Pons (tissue), 1 donor: Measurements from ENCODE around the gene NTNG1.

Experiments
- DNase-seq: peaks from one replicate; pipeline ENCODE4 v3.0.0-alpha.2; 2016; ENCODE audit warnings: low spot score

The NTNG1 gene

DNA sequence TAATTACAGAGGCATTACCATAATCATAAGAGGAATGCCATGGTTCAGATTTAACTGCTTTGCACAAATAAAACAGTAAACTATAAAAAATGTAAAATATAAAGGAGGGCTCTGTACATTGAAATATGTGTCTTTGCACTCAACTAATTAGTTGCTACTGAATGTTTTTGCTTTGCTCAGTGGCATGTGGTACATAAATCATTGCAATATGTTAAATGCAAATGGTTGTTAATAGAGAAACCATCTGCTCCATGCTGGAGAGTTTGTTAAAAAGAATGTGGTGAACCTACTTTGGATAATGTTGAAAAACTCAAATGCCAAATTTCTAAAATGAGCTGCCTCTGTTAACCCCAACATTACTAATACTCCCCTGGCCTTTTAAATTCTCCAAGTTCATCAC, 201.5 kb downstream of the NTNG1 start:
- DNase-seq: no peak

GRCh38 chr1:107342768-107343167, 201.9 kb downstream of the NTNG1 start:
- no peak for DNase-seq

DNA sequence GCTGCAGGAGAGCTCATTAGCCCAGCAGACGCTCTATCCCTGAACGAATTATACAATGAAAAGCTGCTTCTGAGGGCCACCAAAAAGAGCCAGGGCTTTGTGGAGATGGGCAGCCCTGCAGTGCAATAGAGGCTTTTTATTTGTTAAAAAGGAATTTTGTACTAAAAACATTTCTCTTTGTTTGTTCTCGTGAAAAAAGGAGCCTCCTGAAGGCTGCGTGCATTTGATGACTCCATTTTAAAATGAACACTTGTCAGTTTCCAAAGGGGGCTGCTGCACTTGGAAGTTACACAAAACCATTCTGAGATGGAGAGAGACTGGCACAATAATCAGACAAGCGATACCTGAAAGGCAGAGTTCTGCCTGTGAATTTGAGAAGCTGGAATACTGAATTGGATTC, 202.8 kb downstream of the NTNG1 start:
- DNase-seq: no peak

- no peak for DNase-seq
Measured at GRCh38 chr1:107344268-107344760, 203.5 kb downstream of the NTNG1 start.

DNA sequence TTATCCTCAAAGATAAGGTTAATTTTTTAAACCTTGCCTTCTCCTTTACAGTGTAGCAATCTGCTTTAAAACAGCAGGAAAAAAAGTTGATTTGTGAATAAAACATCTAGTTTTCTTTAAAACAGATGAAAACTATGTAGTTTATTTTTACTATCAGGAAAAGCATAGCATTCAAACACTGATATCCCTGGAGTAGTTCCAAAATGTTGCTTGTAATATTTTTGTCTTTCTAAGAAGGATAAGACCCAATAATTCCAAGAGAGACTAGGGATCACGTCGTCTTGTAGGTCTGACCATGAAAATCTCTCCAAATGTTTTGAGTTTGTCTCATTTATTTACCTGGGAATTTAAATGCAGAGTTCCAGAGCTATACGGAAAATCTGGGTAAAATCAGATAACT, 204.0 kb downstream of the NTNG1 start:
- DNase-seq: no peak

DNA sequence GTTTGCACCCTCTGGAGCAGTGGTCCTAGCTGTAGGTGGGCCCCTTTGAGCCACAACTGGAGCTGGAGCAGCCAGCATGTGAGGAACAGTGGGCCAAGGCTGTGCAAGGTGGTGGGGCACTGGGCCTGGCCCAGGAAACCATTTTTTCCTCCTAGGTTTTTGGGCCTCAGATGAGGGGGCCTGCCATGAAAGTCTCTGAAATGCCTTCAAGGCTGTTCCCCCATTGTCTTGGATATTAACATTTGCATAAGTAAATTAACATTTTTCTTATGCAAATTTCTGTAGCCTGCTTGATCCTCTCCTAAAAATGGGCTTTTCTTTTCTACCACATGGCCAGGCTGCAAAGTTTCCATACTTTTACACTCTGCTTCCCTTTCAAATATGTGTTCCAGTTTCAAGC, 212.0 kb downstream of the NTNG1 start:
- no peak for DNase-seq

DNA sequence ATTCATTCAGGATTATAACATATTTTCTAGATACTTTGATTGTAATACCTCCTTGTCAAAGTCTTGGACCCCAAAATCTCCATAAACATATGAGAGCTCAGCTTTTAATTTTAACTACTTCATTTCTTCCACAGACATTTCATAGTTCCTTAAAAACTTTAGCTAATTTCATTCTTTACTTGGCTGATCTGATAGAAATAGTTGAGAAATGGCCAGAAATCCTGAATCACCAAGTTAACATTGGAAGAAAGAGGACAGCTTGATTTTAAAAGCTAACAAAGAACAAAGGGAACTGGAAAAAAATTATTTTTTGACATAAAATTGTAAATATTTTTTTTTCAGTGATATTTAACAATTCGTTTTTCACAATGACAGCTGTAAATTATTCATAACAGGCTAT, 216.5 kb downstream of the NTNG1 start:
- DNase-seq: no peak

- DNase-seq: no peak
Measured at GRCh38 chr1:107358619-107359327, 217.9 kb downstream of the NTNG1 start.

DNA sequence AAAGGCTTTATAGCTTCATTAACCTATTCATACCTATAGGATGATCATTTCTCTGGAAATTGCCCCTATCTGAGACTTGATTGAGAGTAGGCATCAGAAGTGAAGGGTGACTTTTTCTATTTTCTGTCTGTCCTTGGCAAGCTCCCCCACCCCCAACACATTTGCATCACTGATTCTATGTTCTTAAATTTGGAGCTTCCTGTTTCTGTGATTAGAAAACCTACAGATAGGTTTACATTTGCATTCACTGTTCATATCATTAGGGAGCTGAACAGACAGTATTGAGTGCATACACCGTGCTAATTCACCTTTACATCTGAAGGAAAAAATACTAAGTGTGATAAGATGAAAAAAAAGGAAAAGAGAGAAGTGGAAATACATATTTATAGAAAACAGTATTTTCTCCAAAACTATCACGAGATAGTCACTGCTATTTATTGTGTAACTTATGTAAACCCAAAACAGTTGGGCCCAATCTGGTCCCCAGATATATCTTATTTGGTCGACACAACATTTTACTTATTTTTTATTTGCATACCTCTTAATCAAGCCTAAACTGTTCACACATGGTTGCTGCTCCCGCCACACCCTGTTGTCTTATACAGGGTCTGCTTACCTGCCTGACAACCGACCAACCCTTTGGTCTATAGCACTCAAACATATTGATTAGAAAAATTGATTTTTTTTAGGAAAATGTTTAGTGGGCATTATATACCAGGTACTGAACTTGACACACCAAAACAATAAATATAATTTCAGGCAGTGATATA, 218.8 kb downstream of the NTNG1 start:
- no peak for DNase-seq

- no peak for DNase-seq
Measured at GRCh38 chr1:107362468-107363140, 221.8 kb downstream of the NTNG1 start.

DNA sequence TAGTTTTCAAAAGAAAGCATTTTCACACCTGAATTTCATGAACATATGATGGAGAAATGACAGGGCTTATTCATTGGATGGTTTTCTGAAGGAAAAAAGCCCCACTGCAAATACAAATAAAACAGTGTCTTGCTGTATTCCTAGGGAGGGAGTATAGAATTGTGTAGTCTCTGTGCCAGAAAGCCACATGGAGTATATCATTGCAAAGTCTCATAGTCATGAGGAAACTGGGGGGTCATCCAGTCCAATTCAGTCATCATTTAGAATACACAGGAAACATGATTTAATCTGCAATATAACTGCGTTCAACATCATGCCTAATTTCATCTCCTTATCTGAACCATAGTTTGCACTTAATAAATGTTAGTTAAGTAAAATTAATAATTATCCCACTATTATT, 222.3 kb downstream of the NTNG1 start:
- no peak for DNase-seq

DNA sequence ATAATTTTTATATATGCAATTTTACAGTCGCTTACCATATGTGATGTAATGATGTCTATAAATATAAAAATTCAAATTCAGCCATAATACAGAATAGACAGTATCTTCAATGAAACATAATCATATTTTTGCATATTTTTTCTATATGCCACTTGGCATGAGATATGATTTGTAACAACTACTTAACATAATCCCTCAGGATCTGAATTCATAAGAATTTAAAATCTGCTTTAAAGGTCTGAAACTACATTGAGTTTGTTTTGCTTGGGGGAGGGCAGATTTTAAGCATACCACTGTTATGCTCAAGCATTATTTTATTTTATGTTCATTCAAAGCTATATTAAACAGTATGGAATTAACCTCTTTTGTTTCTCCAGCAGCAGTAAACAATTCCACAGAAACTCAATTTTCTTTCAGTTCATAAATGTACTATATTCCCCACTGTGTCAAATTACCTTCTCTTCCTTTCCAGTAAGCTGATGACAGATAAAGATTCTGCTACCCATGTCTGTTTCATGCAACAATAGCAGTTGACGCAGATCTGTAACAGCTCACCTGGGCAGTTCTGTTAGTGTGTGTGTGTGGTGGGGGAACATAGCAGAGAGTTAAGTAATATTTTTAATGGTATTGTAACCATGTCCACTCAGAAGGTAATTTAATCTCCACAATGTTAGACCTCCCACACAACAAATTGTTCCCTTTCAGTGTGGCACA, 224.8 kb downstream of the NTNG1 start:
- DNase-seq: no peak

DNA sequence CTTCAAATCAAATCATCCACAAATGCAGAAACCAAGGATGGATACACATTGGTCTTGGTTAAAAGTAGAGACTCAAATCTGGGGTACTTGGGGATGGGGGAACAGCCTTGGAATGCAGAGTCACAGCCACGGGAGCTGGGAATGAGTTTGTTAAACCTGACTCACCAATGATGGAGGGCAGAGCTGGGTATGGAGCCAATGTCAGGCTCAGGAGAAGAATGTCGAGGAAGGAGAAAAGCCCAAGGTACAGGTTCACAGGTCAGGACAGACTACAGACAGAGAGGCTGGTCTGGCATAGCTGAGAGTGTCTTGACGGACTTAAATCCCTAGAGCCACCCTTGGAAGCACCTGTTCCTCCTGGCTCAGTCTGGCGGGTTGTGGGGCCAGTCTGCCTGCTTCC, 237.6 kb downstream of the NTNG1 start:
- DNase-seq: no peak

GRCh38 chr1:107378866-107379265, 238.0 kb downstream of the NTNG1 start:
- no peak for DNase-seq

DNA sequence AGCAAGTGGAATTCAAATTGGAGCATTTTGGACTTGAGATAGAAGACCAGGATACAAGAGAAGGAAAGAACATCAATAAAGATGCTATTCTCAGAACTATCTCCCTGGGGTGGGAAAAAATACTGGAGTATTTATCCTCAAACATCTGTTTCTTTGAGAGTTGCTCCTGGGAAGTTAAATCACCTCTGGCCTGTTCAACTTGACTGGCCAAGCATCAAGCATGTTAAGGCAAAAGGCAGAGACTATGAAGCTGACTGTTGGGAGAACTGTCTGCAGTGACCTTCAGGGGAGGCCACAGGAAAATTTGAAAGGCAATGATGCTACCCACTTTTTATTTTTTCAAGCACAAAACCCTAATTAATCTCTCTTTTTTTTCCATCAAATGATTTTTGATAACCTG, 239.0 kb downstream of the NTNG1 start:
- no peak for DNase-seq

DNA sequence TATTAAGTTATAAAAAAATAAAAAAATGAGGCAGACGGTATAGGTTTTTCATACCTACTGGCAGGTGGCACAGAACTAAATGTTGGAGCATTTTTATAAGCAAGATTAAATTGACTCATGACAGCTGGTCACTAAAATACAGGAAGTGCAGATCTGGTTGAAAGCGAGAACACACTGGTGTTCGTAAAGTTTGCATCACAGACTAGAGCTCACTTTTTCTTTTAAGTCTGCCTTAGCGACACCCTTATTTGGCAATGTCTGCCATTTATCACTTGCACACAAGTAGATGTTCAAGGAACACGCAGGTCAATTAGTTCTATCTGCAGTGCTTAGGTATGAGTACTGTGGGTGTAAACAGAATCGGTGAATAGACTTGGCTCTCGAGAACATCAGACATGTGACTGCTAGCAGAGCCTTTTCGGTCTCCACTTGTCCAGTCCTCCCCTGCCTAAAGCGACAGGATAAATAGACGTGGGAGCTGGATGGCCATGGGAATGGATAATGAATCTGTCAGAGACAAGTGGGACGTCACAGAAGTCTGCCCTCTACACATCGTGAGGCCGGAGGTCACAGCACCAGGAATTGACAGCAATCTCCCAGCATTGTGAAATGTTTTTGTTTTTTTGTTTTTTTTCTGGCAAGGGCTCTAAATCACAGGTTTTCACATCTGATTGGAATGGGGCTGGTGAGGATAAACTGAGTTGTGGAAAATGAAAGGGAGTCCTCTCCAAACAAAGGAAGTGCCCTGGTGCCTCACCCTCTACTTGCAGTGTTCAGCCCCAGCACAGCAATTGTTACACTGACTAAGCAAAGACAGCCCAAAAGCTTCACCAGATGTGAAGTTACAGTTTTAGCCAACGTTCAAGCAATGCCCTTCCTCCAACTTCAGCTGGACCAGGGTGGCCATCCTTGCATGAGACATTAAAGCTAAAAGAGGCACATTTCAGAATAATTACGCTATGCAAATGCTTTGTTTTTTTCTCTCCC, 248.9 kb downstream of the NTNG1 start:
- no peak for DNase-seq

- peak; percentile 61 for DNase-seq
Measured at GRCh38 chr1:107394301-107394700, 253.5 kb downstream of the NTNG1 start.

DNA sequence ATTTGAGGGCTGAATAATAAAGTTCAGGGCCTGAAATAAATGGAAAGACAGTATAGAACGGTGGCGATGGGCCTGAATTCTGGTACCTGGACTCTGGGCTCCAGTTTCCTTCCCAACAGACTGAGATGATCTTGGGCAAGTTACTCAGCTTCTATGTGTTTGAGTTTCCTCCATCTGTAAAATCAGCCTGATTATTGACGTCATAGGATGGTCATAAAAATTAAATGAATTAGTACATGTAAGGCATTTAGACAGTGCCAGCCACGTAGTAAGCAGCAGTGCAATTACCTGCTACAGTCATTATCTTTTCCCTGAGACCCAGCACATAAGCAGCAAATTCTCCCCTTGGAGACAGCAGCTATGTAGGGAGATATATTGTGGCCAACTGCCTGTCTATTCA, 260.9 kb downstream of the NTNG1 start:
- DNase-seq: no peak

DNA sequence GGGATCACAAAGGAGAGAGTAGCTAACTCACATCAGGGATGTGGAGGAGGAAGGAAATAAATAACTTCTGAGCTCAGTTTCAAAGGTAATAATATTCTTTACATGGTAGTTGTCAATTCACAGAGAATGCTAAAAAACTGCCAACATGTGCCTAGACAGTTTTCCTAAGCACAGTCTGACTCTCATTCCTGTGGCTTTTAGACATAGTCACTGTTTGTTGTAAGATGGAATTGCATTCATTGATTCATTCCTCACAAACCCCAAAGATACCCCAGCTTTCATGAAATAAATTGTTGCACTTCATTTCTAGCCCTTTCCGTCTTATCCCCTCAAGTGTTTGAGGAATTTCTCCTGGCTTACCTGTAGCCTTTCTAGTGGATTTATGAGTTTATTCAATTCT, 263.9 kb downstream of the NTNG1 start:
- DNase-seq: no peak

- peak; percentile 16 for DNase-seq
Measured at GRCh38 chr1:107405236-107405635, 264.4 kb downstream of the NTNG1 start.

- no peak for DNase-seq
Measured at GRCh38 chr1:107407011-107407410, 266.2 kb downstream of the NTNG1 start.
